GM12873 (cell line): ENCODE measurements around the gene GP2.
A peak's percentile ranks its signal among the peaks of the same experiment; 100 is the strongest.

Experiments
- CTCF ChIP-seq: IDR thresholded peaks from 2 replicates; pipeline ENCODE4 v1.5.1; 2012; ENCODE audit warnings: low read depth, mild to moderate bottlenecking, moderate library complexity, low read length, control low read depth; ENCODE audit not compliant: insufficient read depth; ENCODE audit errors: missing control alignments

The GP2 gene

GRCh38 chr16:20303012-20303411, 24.3 kb downstream of the GP2 start:
- TF ChIP-seq CTCF: no peak

- no peak for TF ChIP-seq CTCF
Measured at GRCh38 chr16:20302389-20302788, 24.9 kb downstream of the GP2 start.

GRCh38 chr16:20301840-20302239, 25.5 kb downstream of the GP2 start:
- TF ChIP-seq CTCF: no peak

- TF ChIP-seq CTCF: peak; percentile 89
Measured at GRCh38 chr16:20300312-20301097, 26.8 kb downstream of the GP2 start.

- no peak for TF ChIP-seq CTCF
Measured at GRCh38 chr16:20298452-20298851, 28.9 kb downstream of the GP2 start.

- TF ChIP-seq CTCF: no peak
Measured at GRCh38 chr16:20291208-20292206, 35.8 kb downstream of the GP2 start.

GRCh38 chr16:20289571-20289970, 37.7 kb downstream of the GP2 start:
- no peak for TF ChIP-seq CTCF
